Gastroesophageal sphincter (tissue), 3 donors: ENCODE data around the gene PI4K2B.

Experiments
- CTCF ChIP-seq, 4 experiments: fragments of 200-600 bp in 2 of 4; fragments of 450-650 bp in 2 of 4; sonication (generic) in 1 of 4; IDR thresholded peaks; one replicate each; pipeline ENCODE4 v1.5.1; 2017 to 2019; ENCODE audit warnings: antibody characterized with exemption in 4 of 4, mild to moderate bottlenecking in 2 of 4, moderate library complexity in 2 of 4
- EP300 ChIP-seq: sonication (generic); formaldehyde crosslinking; IDR thresholded peaks from one replicate; pipeline ENCODE4 v1.6.1; 2017; ENCODE audit warnings: antibody characterized with exemption, mild to moderate bottlenecking
- POLR2A ChIP-seq, 2 donors: fragments of 450-650 bp; IDR thresholded peaks; one replicate each; pipeline ENCODE4 v1.6.1; 2017; ENCODE audit warnings: antibody characterized with exemption in 2 of 2, mild to moderate bottlenecking in 2 of 2, moderate library complexity in 1 of 2

GRCh38 chr4:25310066-25310802, 76.4 kb downstream of the PI4K2B start:
- no peak for TF ChIP-seq CTCF (IDR thresholded peaks at IDR 0.05)
- TF ChIP-seq POLR2A (IDR thresholded peaks at IDR 0.05) = no peak
- TF ChIP-seq EP300 = no peak
